OCI-LY7 (cell line): ENCODE measurements around the gene BICC1. TPM values are rescaled to one million over a fixed set of nuclear protein-coding genes. Genes with fewer than 3 reads are reported as not detected.

Experiments used
- Bru-seq: library from RNA; stranded (reverse); fragments of 400-500 nt; gene quantifications from one replicate; lab custom pipeline; 2021; lab: Mats Ljungman, UMichigan
- BruChase-seq, 2 experiments: library from RNA; stranded (reverse); fragments of 400-500 nt; gene quantifications; one replicate each; lab custom pipeline; 2021; lab: Mats Ljungman, UMichigan
- BruUV-seq: library from RNA; stranded (reverse); fragments of 400-500 nt; replicated peaks from 2 replicates; lab custom pipeline; 2021; lab: Mats Ljungman, UMichigan
- CTCF ChIA-PET: fragments of 300-600 bp; sonication (Branson Sonifier 250); formaldehyde crosslinking; loops from one replicate; lab custom pipeline; 2022; ENCODE audit warnings: antibody characterized with exemption; ENCODE audit not compliant: unreplicated experiment; lab: Charles Lee
- POLR2A ChIA-PET: fragments of 300-600 bp; sonication (Branson Sonifier 250); formaldehyde crosslinking; loops from one replicate; lab custom pipeline; 2022; ENCODE audit warnings: antibody characterized with exemption; lab: Charles Lee
- DNase-seq: peaks from one replicate; pipeline ENCODE4 v3.0.0-alpha.2; 2015; ENCODE audit warnings: low spot score
- H2AFZ ChIP-seq: fragments of 200-600 bp; sonication (generic), shearing (Covaris generic); 2 replicates; pipeline ENCODE4 v1.6.1; 2014; ENCODE audit warnings: mild to moderate bottlenecking, antibody characterized with exemption, low read length, moderate library complexity
- H3K27ac ChIP-seq: fragments of 200-600 bp; sonication (generic); 2 replicates; pipeline ENCODE4 v1.5.1; 2014; ENCODE audit warnings: mixed run types, low read depth, mild to moderate bottlenecking, moderate library complexity, low read length, inconsistent platforms; ENCODE audit not compliant: poor library complexity, severe bottlenecking
- H3K36me3 ChIP-seq: fragments of 200-600 bp; sonication (generic); 2 replicates; pipeline ENCODE4 v1.6.1; 2014; ENCODE audit warnings: mild to moderate bottlenecking, antibody characterized with exemption, low read length, moderate library complexity, mixed read lengths; ENCODE audit not compliant: insufficient read depth
- H3K4me1 ChIP-seq: fragments of 200-600 bp; sonication (generic); 2 replicates; pipeline ENCODE4 v1.5.1; 2014; ENCODE audit warnings: mild to moderate bottlenecking, low read length; ENCODE audit not compliant: insufficient read depth, poor library complexity, severe bottlenecking
- H3K4me2 ChIP-seq: fragments of 200-600 bp; sonication (generic); 2 replicates; pipeline ENCODE4 v1.6.1; 2014; ENCODE audit warnings: mild to moderate bottlenecking, low read length
- H3K4me3 ChIP-seq: fragments of 200-600 bp; sonication (generic); 2 replicates; pipeline ENCODE4 v1.5.1; 2014; ENCODE audit warnings: mild to moderate bottlenecking, low read depth, low read length; ENCODE audit not compliant: poor library complexity, severe bottlenecking
- H3K79me2 ChIP-seq: fragments of 200-600 bp; sonication (generic); 2 replicates; pipeline ENCODE4 v1.6.1; 2016; ENCODE audit warnings: low read depth, mild to moderate bottlenecking, low read length, moderate library complexity, mixed read lengths; ENCODE audit not compliant: insufficient read depth
- H3K9me2 ChIP-seq: fragments of 200-600 bp; sonication (generic); 2 replicates; pipeline ENCODE4 v1.6.1; 2016; ENCODE audit warnings: mild to moderate bottlenecking, low read length, mixed read lengths; ENCODE audit not compliant: insufficient read depth
- H3K9me3 ChIP-seq: fragments of 200-600 bp; sonication (generic); 2 replicates; pipeline ENCODE4 v1.6.1; 2014; ENCODE audit warnings: mild to moderate bottlenecking, mixed run types, low read length, mixed read lengths
- H4K20me1 ChIP-seq: fragments of 200-600 bp; sonication (generic); 2 replicates; pipeline ENCODE4 v1.6.1; 2014; ENCODE audit warnings: mild to moderate bottlenecking, antibody characterized with exemption, low read length, moderate library complexity, mixed read lengths; ENCODE audit not compliant: insufficient read depth
- EZH2phosphoT487 ChIP-seq: fragments of 200-600 bp; sonication (generic); IDR thresholded peaks from 2 replicates; pipeline ENCODE4 v1.6.1; 2018; ENCODE audit warnings: low read depth, borderline replicate concordance, mild to moderate bottlenecking, mixed run types, antibody characterized with exemption, low read length, moderate library complexity, mixed read lengths
- intact Hi-C: fragments of 100-400 bp; cut with micrococcal nuclease; formaldehyde crosslinking; loops from one replicate; pipeline ENCODE4 v1.10.0; 2022; ENCODE audit not compliant: unreplicated experiment
- long read RNA-seq: library from polyadenylated mRNA; stranded (forward); transcript quantifications from one replicate; pipeline ENCODE4 v2.0.0, GENCODE V29; 2022
- total RNA-seq, 2 experiments: library from RNA; depleted of rRNA in 1 of 2; stranded (reverse); fragments of >200 nt in 1 of 2; shearing (Covaris generic) in 1 of 2; gene quantifications; 2 replicates each; pipeline ENCODE4 v1.2.3, GENCODE V29; 2014 to 2022
- TF ChIP-seq, protein P1 (sequence below): fragments of 200-600 bp; sonication (generic); conservative IDR thresholded peaks from 2 replicates; pipeline ENCODE4 v1.5.1; 2014; ENCODE audit warnings: mild to moderate bottlenecking, antibody characterized with exemption, low read length, moderate library complexity, mixed read lengths

BICC1 gene, protein sequence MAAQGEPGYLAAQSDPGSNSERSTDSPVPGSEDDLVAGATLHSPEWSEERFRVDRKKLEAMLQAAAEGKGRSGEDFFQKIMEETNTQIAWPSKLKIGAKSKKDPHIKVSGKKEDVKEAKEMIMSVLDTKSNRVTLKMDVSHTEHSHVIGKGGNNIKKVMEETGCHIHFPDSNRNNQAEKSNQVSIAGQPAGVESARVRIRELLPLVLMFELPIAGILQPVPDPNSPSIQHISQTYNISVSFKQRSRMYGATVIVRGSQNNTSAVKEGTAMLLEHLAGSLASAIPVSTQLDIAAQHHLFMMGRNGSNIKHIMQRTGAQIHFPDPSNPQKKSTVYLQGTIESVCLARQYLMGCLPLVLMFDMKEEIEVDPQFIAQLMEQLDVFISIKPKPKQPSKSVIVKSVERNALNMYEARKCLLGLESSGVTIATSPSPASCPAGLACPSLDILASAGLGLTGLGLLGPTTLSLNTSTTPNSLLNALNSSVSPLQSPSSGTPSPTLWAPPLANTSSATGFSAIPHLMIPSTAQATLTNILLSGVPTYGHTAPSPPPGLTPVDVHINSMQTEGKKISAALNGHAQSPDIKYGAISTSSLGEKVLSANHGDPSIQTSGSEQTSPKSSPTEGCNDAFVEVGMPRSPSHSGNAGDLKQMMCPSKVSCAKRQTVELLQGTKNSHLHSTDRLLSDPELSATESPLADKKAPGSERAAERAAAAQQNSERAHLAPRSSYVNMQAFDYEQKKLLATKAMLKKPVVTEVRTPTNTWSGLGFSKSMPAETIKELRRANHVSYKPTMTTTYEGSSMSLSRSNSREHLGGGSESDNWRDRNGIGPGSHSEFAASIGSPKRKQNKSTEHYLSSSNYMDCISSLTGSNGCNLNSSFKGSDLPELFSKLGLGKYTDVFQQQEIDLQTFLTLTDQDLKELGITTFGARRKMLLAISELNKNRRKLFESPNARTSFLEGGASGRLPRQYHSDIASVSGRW
- total RNA-seq (2014; rRNA removed; shearing (Covaris generic)), result not detected in 2 replicates
- total RNA-seq (2022), result not detected in 2 replicates
- Bru-seq, nascent RNA, result percentile 2 among the genes with signal in this experiment
- percentile 1 among the genes with signal in this experiment for BruChase-seq, experiment 1, labeled RNA remaining after a 6-hour chase
- percentile 3 among the genes with signal in this experiment for BruChase-seq, experiment 2, labeled RNA remaining after a 2-hour chase
- long read RNA-seq, result 0 reads

DNA sequence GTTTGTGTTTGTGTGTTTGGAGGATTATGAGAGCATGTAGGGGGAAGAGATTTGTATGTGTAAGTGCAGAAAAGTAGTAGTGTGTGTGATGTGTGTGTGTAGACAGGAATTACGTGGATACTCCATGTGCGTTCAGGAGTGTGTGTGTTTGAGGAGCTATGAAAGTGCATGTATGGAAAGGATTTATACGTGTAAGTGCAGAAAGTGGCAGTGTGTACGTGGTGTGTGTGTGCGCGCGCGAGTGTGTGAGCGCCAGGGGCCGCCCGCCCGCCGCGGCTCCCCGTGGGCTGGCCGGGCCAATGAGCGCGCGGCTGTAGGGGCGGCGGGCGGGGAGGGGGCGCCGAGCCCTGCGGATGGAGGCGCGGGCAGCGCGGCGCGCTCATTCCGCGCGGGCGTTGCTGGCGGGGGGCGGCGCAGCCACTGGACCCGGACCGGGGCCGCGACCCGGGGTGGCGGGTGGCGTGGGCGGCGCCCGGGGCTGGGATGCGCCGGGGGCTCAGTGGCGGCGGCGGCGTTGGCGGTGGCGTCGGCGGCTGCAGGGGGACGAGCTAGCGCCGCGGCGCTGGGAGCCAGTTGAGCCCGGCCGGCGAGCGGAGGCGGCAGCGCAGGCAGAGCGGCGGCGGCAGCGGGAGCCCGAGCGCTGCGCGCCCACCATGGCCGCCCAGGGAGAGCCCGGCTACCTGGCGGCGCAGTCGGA is at the start of gene BICC1:
Gene BICC1 (plus strand): TSS at position 382 of the 697 bp plus-strand sequence. CDS start 272 bp downstream, at position 654.
- CTCF ChIA-PET, result no interaction called here
- no TSS peak for BruUV-seq
- H3K4me2 ChIP-seq, result no peak within 1 kb of the TSS
- DNase-seq, result no peak
- intact Hi-C loops, result no loop called here
- no peaks in the 10 kb centered on the region for H3K4me1 ChIP-seq
- H3K4me3 ChIP-seq, result no peak within 1 kb of the TSS
- no peak within 1 kb of the TSS for H2AFZ ChIP-seq
- H3K27ac ChIP-seq, result no peak within 1 kb of the TSS
- POLR2A ChIA-PET, result no interaction called here
- H4K20me1 ChIP-seq, result no peaks in the 10 kb centered on the region
- H3K36me3 ChIP-seq, result no peaks in the 10 kb centered on the region
- H3K79me2 ChIP-seq, result no peaks in the 10 kb centered on the region
- TF ChIP-seq EZH2phosphoT487, result no peak
- TF ChIP-seq, protein P1, sequence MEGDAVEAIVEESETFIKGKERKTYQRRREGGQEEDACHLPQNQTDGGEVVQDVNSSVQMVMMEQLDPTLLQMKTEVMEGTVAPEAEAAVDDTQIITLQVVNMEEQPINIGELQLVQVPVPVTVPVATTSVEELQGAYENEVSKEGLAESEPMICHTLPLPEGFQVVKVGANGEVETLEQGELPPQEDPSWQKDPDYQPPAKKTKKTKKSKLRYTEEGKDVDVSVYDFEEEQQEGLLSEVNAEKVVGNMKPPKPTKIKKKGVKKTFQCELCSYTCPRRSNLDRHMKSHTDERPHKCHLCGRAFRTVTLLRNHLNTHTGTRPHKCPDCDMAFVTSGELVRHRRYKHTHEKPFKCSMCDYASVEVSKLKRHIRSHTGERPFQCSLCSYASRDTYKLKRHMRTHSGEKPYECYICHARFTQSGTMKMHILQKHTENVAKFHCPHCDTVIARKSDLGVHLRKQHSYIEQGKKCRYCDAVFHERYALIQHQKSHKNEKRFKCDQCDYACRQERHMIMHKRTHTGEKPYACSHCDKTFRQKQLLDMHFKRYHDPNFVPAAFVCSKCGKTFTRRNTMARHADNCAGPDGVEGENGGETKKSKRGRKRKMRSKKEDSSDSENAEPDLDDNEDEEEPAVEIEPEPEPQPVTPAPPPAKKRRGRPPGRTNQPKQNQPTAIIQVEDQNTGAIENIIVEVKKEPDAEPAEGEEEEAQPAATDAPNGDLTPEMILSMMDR, result no peak
- no peaks in the 10 kb centered on the region for H3K9me3 ChIP-seq
- H3K9me2 ChIP-seq, result no peaks in the 10 kb centered on the region

DNA sequence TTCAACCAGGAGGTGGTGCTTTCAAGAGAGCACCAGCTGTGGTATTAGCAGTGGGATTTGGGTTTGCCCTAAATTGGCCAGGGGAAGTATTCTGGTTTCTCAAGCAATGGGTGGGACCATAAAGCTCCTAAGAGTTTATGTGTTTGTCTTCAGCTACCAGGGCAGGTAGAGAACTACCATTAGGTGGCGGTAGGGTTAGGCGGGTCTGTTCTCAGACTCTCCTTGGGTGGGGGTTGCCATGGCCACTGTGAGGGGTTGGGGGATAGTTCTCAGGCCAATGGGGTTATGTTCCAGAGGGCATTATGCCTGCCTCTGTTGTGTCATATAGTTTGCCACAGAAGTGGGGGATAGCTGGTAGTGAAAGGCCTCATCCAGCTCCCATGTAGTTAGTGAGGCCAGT is 47.7 kb upstream of the BICC1 start:
- no peaks in the 10 kb centered on the region for H3K9me3 ChIP-seq
- CTCF ChIA-PET, result interaction anchor here (0.6 kb wide), 1 partner anchor 423 kb away, joined by 4 read pairs; no protein-coding TSS in a partner anchor

More for the DNA sequence above, 47.7 kb upstream of the BICC1 start:
- Histone ChIP-seq H3K27ac (no peak overlapping the region), H2AFZ (no peak overlapping the region), H3K4me2 (no peak overlapping the region), H3K36me3 (no peaks in the 10 kb centered on the region), H4K20me1 (no peaks in the 10 kb centered on the region), H3K9me2 (no peaks in the 10 kb centered on the region), H3K4me3 (no peak overlapping the region), H3K4me1 (no peaks in the 10 kb centered on the region), H3K79me2 (no peaks in the 10 kb centered on the region)
- no peak for DNase-seq
- POLR2A ChIA-PET, result interaction anchor here (0.6 kb wide), 1 partner anchor 795 kb away, joined by 3 read pairs; no protein-coding TSS in a partner anchor
- TF ChIP-seq, protein P1, result no peak
- no peak for TF ChIP-seq EZH2phosphoT487
- intact Hi-C loops, result no loop called here
- BruUV-seq, result no TSS peak
